Activated CD4-positive, alpha-beta T cell treated with anti-CD3 and anti-CD28 coated beads for 48 hours (primary cell): ENCODE results near the gene CAMTA1.

Experiments
- DNase-seq: peaks from one replicate; pipeline ENCODE4 v3.0.0-alpha.2; 2020

CAMTA1 gene

DNA sequence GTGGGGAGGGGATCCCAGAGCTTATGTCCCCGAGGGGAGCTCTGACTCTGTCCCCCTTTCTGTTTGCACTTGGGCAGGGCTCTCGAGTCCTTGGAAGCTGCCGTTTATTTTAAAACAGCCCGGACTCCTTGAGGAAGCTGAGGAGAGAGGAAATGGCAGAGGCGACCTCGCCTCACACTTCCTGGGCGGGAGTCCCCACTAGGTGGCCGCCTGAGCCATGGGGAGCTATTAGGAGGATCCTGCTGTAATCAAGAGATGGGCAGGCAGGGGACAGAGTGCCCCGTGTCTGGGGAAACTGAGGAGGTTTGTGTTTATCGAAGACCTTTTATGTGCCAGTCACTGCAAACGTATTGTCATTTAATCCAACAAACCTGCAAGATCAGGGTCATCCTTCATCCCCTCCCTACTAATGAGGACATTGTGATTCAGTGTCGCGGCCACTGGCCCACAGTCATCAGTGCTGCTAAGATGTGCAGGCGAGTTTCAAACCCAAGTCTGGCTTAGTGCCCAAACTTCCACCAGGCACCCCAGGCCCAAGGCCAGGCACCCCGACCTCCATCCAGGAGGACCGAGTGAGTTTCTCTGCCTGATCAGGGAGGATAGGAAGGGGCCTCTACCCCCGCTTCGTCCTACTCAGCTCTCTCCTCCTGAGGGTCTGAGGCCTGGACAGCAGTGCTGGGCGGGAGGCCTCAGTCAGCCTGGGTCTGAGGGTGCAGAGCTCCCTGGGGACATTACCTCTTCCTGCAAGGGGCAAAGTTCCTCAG is 669.0 kb downstream of the CAMTA1 start:
- DNase-seq, result peak; percentile 14

DNA sequence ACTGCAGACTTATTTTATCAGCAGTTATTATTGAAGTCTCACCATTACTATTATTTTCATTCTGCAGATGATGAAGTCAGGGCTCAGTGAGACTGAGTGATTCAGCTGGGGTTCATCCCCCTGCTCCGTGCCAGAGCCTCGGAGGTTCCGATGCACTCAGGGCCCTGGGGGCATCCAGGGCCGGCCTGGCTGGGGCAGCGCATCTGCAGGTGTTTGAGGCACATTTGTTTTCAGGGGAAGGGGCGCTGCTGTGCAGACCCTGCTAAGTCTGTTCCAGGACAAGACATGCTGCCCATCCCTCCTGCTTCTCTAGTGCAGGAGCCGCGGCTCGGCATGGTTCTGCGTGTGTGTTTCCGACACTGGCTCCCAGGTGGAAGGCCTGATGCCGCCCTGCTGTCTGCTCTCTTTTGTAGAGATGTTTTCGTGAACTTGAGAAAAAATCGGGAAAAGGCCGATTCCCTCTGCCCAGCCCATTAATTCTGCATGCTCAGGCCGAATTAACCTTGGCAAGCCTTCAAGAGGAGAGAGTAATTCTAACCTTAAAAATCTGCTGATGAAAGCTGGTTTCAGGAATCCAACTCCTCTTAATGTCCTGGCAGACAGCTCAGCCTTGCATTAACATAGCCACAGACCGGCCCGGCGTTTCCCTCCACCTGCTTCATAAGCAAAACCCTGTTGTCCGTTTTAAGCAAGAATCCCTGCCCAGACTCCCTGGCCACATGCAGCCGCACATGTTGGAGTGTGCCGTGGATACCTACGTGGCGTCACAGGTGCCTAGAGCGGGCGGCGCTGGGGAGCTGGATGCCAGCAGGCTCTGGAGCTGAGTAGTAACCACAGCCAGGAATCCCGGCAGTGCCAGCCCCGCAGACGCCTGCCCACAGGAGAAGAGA is 669.9 kb downstream of the CAMTA1 start:
- DNase-seq, result no peak

DNA sequence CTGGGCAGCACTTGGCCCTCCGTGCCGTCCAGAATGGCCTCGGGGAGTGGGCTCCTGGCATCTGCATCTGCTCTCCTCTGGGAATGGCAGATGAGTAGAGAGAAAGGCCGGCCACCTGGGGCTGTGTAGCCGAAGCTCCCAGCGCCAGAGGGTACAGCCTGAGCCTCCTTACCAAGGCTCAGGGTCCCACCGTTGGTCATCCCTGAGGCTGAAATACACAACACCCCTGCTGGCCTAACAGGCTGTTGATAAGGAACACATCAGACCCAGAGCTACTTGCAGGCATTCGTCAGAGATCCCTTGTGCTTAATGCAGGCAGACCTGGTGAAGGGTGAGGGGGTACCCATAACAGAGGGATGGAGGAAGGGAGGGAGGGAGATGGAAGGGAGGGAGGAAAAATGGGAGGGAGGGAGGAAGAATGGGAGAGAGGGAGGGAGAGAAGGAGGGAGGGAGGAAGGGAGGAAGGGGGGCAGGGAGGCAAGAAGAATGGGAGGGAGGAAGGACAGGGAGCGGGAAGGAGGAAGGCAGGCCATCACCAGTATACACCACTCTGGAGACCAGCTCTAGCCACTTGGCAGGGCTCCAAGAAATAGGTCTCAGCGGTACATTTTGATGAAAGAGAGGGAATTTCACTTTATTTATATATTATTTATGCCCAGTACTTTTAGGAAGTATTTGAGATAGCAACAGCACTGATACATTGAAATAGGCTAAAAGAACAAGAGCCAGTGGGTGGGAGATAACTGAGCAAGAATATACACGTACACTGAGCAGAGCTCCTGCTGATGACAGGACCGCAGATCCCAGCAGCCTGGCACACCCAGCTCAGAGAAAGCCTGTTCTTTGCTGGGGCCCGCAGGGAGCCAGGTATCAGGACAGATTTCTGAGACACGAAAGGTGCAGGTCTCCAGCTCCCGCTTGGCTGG is 670.8 kb downstream of the CAMTA1 start:
- DNase-seq, result no peak

DNA sequence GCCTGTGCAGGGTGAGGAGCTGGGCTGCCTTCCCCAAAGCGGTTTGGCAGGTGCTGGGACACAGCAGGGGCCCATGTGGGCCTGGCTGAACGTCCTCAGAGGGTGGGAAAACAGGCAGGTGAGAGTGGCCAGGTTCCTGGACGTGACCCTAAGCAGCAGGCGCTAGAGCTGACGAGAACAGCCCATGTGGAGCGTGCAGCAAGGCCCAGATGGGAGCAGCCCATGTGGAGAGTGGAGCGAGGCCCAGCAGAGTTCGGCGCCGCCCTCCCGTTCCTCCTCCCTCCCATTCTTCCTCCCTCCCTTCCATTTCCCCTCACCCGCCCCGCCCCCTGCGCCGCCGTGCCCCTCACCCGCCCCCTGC is 671.4 kb downstream of the CAMTA1 start:
- no peak for DNase-seq

DNA sequence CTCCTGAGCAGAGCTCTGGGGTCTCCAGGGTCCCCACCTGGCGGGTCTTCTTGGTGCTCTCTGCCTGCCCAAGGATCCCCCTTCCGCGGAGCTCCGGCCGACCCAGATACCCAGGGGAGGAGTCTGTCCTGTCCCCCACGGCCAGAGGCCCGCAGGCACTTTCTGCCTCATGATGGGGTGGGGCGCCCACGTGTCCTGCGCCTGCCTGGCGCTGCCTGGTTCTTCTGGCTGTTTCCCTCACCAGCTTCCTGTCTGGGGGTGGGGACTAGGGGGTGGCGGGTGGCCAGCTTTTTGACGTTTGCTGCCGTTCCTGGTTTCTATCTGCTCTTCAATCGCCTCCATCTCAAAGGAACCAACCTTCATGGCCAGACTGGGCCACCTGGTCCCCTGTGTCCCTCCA is 672.6 kb downstream of the CAMTA1 start:
- DNase-seq, result no peak

DNA sequence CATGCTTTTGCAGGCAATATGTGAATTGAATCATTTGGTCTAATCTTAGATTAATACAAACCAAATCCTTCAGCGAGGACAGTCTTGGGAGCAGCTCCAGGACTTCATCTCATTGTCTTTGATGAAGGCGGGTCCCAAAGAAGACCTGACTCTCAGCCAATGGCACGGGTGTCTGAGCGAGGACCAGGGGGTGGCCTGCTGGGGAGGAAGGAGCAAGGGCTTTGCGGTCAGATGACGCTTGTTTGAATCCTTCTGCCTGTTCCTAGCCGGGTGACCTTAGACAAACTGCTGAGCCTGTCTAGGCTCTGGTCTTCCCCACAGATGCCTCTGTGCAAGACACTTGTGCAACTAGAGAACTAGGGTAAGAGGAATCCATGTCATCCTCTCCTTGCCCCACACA is 673.7 kb downstream of the CAMTA1 start:
- no peak for DNase-seq

DNA sequence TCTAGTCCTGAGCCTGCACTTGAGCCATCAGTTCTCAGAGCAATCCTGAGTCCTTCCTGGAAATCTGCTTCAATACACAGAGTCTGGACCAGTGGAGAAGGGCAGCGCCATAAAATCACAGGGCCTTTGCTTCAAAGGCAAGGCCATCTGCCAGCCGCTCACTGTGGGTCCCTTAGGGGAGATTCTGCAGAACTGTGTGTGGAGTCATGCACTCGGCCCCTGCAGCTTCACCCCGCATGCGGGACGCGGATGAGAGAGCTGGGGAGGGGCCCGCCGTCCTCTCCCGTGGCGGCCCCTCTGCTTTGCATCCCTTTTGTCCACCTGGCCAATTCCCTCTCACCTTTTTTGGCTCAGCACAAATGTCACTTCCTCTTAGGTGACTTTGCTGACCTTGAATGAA is 674.7 kb downstream of the CAMTA1 start:
- no peak for DNase-seq

DNA sequence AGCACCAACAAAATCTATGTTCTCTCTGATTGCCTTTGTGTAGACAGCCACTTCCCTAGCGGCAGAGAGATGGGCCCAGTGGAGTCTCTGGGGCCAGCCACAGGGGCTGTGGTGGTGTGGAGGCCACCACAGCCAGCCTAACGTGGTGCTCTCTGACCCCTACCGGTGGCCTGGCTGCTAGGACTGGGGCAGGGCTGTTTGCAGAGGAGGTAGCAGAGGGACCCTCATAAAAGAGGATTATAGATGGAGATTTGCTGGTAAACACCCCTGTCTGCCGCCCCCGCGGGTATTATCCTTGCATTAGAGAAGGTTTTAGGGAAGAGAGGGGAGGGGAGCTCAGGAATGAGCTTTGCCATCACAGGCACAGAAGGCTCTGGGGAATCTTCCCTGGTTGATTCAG is 675.6 kb downstream of the CAMTA1 start:
- DNase-seq, result no peak

DNA sequence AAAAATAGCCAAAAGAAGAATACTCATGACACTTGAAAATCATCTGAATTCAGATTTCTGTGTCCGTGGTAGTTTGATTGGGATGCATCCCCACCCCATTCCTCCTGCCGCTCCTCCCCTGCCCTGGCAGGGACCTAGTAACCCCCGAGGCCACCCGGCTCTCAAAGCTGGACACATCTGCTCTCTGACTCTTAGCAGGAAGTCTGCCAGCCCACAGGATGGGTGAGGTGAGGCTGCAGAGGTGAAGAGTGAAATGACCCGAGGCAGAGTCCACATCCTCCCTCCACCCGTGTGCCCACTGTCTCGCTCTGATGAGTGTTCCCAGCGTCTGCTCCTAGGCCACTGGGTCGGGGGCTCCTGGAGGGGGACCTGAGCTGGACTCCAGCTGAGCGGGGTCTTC is 677.4 kb downstream of the CAMTA1 start:
- no peak for DNase-seq

DNA sequence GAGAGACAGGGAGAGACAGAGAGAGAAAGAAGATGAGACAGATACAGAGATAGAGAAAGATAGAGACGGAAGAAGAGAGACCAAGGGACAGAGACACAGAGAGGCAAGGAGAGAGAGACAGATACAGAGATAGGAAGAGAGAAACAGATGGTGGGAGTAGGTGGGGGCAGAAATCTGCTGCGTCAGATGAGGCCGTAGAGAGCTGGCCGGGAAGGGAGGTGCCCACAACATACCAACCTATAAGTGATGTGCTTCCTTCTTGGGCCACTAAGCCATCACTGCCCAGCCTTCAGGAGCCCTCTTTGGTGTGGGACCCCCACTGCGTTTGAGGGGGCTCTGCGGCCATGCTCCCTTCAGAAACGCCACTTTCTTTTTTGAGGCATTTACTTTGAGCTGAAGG is 678.3 kb downstream of the CAMTA1 start:
- no peak for DNase-seq

DNA sequence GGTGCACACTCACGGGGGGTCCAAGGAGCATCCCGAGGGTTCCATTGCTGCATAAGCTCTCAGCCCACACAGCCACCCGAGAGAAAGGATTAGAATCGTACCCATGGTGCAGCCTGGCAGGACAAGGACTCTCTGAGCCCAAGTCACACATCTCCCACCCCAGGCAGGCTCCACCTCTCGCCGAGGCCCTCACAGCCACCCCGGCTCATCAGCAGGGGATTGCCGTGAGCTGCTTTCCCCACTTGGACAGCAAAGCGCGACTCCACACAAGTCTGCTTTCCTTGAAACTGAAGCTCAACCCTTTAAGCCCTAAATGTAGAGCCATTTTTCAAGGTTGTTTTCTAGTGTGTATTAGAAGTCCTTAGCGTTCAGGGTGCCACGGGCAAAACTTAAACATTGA is 679.5 kb downstream of the CAMTA1 start:
- DNase-seq, result no peak

DNA sequence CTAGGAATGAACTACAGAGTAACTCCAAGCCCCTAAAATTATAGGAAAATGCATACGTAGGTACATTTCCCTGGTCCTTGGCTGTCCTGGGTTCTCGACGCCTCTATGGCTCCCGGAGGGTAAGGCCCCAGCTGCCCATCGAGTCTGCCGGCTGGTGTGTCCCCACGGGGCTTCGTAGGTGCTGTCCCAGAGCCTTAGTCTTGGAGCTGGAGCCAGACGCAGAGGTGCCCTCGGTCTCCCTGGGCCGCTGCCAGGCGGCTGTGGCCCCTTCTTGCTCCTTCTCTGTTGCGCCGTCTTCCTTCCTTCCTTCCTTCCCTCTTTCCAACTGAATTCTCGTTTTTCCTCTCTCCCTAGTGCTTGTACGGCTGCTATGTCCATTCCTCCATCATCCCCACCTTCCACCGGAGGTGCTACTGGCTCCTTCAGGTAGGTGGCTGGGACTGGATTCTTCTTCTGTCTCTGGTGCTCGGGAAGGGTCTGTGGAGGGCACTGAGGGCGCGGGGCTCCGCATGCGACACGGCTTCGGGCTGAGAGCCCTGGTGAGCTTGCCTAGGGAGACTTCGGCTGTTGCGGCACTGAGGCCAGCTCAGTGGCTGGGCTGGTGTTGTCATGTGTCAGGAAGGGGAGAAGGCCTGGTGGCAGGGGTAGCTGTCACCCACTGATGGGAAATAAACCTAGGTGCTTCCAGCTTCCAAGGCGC is 682.4 kb downstream of the CAMTA1 start:
- DNase-seq, result no peak

DNA sequence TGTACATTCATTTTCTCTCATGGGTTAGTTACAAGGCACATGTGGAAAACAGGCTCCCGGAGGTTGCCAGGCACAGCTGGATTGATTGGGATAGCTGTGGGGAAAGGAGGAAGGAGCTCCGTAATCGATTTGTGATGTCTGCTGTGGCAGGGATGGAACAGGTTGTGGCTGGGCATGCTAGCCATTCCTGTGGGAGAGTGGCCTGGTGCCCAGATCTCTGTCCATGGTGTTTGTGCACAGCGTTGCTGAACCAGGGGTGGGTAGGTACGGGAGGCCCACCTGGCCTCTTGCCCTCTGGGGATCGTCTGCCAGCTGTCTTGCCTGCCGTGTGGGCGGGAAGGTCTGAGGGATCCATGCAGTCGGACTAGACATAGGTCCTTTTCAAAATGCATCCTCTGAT is 683.0 kb downstream of the CAMTA1 start:
- no peak for DNase-seq

DNA sequence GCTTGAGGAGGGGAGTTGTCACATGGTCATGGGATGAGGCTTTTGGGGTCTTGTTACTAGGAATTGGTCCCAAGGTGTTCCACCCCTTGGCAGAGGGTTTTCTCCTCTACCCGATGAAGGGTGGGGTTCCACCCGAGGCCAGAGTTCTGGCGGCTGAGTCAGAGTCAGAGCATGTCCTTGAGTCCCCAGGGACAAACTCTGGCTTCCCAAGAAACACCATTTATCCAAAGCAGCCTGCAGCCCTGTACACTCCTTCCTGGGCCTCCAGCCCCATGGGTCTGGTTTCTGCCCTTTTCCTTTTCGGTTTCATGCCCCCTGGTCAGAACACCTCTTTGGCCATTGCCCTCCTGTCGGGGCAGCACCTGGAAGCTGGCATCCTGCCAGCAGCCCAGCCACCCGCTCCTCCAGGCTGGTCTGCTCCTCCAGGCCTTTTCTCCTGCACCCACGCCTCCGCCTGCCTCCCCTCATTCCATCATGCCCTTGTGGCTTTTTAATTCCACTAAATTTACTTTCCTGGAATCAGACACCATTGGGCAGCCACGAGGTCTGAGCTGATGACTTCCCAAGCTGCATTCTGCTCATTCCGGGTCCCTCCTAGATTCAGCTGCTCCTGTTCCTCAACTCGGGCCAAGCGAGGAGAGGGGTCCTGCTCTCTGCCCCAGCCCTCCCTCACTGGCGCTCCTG is 684.1 kb downstream of the CAMTA1 start:
- no peak for DNase-seq

DNA sequence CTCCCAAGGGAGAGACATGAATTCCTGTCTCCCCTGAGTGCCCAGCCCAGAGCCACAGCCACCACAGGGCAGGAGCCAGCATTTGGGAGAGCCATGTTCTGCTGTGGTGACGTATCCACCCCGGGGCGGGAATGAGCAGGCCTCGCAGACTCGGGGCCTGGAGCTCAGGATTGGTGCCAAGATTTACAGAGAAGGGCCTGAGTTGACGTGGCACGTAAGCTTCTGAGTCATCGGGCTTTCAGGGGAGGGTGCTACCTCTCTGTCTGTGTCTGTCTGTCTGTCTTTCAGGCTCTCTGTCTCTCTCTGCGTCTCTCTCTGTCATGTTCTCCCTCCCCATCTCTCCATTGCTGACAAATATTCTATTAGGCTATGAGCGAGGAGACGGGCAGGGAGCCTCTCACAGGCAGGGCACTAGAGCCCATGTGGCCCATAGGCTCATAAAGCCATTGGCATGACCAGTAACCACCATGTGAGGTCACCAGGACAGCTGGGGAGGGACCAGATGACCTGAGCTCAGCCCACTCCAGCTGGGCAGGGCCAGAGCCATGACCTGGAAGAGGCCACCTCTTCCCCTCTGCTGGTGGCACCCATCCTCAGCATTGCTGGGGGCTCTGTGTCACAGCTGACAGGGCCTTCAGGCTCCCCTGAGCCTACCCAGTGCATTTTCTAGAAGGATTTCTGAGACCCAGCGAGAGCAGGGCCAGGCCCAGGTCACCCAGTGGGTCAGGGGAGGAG is 685.8 kb downstream of the CAMTA1 start:
- DNase-seq, result peak; percentile 6

DNA sequence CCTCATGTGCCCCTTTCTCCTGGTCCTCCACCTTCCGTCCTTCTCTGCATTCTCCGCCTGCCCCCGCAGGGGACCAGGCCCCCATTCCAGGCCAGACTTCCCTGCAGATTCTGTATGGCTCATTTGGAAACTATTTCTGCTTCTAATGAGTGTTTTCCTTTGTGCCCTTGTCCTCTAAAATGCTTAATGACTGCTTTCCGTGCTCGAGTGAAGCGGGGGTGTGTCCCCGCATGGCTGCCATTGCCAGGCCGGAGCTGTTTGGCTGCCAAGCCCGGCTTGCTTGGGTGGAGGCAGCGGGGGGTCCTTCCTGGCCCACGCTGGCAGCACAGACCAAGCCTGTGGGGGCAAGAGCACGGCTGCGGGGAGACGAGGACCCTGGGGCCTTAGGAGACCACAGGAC is 686.6 kb downstream of the CAMTA1 start:
- DNase-seq, result no peak

DNA sequence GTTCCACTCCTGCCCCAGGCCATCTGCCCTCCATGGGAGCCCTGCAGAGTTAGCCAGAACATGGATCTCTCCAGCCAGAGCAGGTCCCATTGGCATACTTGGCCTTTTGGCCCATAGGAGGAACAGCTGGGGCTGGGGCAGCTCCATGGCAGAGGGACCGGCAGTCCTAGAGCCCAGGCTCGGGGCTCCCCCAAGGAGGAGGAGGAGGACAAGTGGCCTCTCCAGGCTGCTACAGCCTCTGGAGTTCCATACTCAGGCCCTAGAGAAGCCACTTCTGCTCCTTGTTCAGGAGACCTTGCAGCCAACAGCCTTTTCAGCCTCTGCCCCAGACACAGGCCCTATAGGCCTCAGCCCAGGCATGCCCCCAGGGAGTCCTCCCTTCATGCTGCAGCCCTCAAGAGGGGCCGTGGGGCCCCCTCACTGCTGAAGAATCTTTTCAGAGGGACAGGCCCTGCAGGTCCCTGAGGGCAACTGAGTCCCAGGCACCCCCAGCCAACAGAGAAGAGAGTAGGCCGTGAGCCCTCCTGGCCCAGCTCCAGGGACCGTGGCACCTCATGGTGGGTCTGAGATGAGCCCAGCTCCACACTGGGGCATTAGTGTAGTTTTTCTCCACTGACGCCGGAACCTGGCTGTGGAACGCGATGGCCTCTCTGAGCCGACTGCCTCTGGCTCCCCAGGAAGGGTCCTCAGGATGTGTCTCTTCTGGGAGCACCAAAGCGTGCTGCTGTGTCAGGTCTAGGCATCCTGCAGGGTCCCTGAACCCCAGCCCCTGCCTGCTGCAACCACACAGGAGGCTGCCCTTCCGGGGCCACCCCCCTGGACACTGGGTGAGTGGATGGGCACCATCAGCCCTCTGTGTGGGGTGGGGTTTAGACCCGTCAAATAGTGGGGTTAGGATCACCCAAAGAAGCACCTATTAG is 688.2 kb downstream of the CAMTA1 start:
- no peak for DNase-seq

DNA sequence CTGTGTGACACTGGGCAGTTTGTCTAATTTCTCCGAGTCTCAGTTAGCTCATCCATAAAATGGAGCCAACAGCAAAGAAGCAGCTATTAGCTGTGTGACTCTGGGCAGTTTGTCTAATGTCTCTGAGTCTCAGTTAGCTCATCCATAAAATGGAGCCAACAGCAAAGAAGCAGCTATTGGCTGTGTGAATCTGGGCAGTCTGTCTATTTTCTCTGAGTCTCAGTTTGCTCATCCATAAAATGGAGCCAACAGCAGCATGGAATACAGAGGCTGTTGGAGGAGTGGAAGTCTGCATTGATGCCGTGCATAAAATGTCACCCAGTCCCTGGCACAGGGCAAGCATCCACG is 688.9 kb downstream of the CAMTA1 start:
- DNase-seq, result no peak

DNA sequence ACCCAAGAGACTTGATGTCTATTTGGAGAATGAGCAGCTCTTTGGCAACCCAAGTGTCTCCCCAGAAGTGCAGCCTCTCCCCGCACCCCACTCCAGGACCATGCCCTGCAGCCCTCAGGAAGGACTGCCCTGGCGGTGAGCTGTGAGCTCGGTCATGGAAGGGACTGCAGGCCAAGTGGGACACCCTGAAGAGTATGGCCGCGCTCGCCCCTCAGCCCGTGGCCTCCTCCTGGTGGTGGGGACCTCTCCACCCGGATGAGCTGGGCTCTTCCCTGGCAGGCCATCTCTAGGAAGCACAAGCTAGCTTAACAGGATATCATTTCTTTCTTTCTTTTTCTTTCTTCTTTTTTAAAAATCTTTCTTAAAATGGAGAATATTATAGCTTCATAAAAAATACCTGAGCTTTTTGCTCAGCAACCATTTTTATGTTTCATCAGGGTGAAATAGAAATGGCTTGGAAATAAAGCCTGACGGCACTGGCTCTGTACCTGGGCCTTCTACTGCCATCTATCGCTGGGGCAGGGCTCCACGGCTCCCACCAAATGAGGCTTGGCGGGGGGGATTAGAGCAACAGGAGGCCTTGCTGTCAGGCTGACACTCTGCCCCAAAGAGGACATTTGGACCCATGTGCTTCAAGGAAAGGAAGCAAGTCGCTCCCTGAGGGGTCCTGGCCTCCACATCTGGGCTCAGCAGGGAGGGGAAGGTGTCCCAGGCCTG is 689.7 kb downstream of the CAMTA1 start:
- no peak for DNase-seq

DNA sequence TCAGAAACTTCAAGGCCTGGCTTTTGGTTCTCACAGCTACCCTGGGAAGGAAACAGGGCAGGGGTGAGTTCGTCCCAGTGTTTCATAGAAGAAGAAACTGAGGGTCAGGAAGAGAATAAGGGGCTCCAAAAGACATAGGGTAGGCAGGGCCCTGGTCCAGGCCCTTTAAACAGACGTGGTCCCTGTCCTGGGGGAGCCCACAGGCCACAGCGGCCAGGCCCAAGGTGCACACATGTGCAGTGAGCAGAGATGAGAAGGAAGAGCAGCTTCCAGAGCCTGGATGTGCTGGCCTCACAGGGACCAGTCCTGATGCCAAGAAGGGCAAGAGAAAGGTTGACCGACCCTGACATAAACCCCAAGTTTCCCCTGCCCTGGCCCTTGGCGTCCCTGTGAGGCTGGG is 690.4 kb downstream of the CAMTA1 start:
- no peak for DNase-seq
